Right renal cortex interstitium (tissue), 3 donors: ENCODE data around the gene GLI3. TPM values are rescaled to one million over a fixed set of nuclear protein-coding genes. Genes with fewer than 3 reads are reported as not detected.
A peak's percentile ranks its signal among the peaks of the same experiment; 100 is the strongest.

Source experiments
- DNase-seq, 3 donors: peaks; one replicate each; pipeline ENCODE4 v3.0.0-alpha.2; 2013; ENCODE audit warnings: low read depth in 3 of 3, low spot score in 2 of 3
- polyA plus RNA-seq, 3 donors: library from polyadenylated mRNA; unstranded; fragments of 120-200 nt; gene quantifications; one replicate each; pipeline ENCODE4 v1.2.1, GENCODE V29; 2013; ENCODE audit not compliant: insufficient read length in 3 of 3

Gene GLI3
- polyA plus RNA-seq = 10 to 100 TPM; 13.5 to 15.0 (median 14.5) TPM

- peak in 1 of 3 donors; percentile 86 for DNase-seq
Measured at GRCh38 chr7:42236976-42237810, at the start of gene GLI3. Gene GLI3 (minus strand): TSS chr7:42237209. CDS start chr7:42223253, 13,956 bp downstream.

- DNase-seq = no peak
Measured at GRCh38 chr7:42285383-42285824, 48.4 kb upstream of the GLI3 start.

GRCh38 chr7:42283553-42283952 is 46.5 kb upstream of the GLI3 start:
- DNase-seq = no peak

GRCh38 chr7:42278344-42278743 is 41.3 kb upstream of the GLI3 start:
- no peak for DNase-seq

GRCh38 chr7:42274053-42274452 is 37.0 kb upstream of the GLI3 start:
- DNase-seq = no peak

GRCh38 chr7:42272793-42273665 is 36.0 kb upstream of the GLI3 start:
- DNase-seq = no peak

GRCh38 chr7:42269161-42269560 is 32.2 kb upstream of the GLI3 start:
- no peak for DNase-seq

GRCh38 chr7:42264702-42265101 is 27.7 kb upstream of the GLI3 start:
- DNase-seq = no peak

GRCh38 chr7:42263971-42264370 is 27.0 kb upstream of the GLI3 start:
- DNase-seq = no peak

GRCh38 chr7:42262964-42263363 is 26.0 kb upstream of the GLI3 start:
- DNase-seq = no peak

- DNase-seq = no peak
Measured at GRCh38 chr7:42254217-42254616, 17.2 kb upstream of the GLI3 start.

- DNase-seq = no peak
Measured at GRCh38 chr7:42253316-42253715, 16.3 kb upstream of the GLI3 start.

- no peak for DNase-seq
Measured at GRCh38 chr7:42250411-42250810, 13.4 kb upstream of the GLI3 start.

- no peak for DNase-seq
Measured at GRCh38 chr7:42248579-42248978, 11.6 kb upstream of the GLI3 start.

GRCh38 chr7:42247301-42247700 is 10.3 kb upstream of the GLI3 start:
- no peak for DNase-seq

- DNase-seq = no peak
Measured at GRCh38 chr7:42244828-42245227, 7.8 kb upstream of the GLI3 start.

- no peak for DNase-seq
Measured at GRCh38 chr7:42242381-42242780, 5.4 kb upstream of the GLI3 start.

- DNase-seq = no peak
Measured at GRCh38 chr7:42241424-42241823, 4.4 kb upstream of the GLI3 start.

- no peak for DNase-seq
Measured at GRCh38 chr7:42240416-42240815, 3.4 kb upstream of the GLI3 start.

- DNase-seq = no peak
Measured at GRCh38 chr7:42238709-42239366, 1.8 kb upstream of the GLI3 start.
